HG02610 (cell line): ENCODE results near the gene WDFY2.
"Not testable (repeated sequence)": the region's sequence is repeated elsewhere in the genome, so short reads cannot be mapped to it uniquely, and the experiment has no call there.

Experiments used
- ATAC-seq: cut with Tn5 transposase; IDR thresholded peaks from one replicate; pipeline ENCODE4 v1.9.1; 2021; ENCODE audit warnings: mild to moderate bottlenecking, moderate library complexity; ENCODE audit not compliant: unreplicated experiment

Gene WDFY2

GRCh38 chr13:51583875-51584730, at the start of gene WDFY2:
Gene WDFY2 (plus strand): TSS chr13:51584462. CDS start chr13:51584688, 226 bp downstream.
- peak; percentile 71 for ATAC-seq

GRCh38 chr13:51538591-51539179, 45.6 kb upstream of the WDFY2 start:
- ATAC-seq = no peak

GRCh38 chr13:51539887-51540286, 44.4 kb upstream of the WDFY2 start:
- no peak for ATAC-seq

- ATAC-seq = no peak
These were observed 43.2 kb upstream of the WDFY2 start for GRCh38 chr13:51541037-51541436.

- no peak for ATAC-seq
These were observed 42.4 kb upstream of the WDFY2 start for GRCh38 chr13:51541809-51542258.

GRCh38 chr13:51542346-51543242, 41.7 kb upstream of the WDFY2 start:
- ATAC-seq = no peak

GRCh38 chr13:51545446-51545845, 38.8 kb upstream of the WDFY2 start:
- ATAC-seq = not testable (repeated sequence)

- ATAC-seq = no peak
These were observed 36.7 kb upstream of the WDFY2 start for GRCh38 chr13:51547425-51548176.

GRCh38 chr13:51549050-51549449, 35.2 kb upstream of the WDFY2 start:
- peak; percentile 91 for ATAC-seq

- ATAC-seq = no peak
These were observed 34.7 kb upstream of the WDFY2 start for GRCh38 chr13:51549593-51549992.

GRCh38 chr13:51550151-51550550, 34.1 kb upstream of the WDFY2 start:
- ATAC-seq = no peak

- ATAC-seq = no peak
These were observed 32.8 kb upstream of the WDFY2 start for GRCh38 chr13:51551416-51551815.

- ATAC-seq = no peak
These were observed 32.2 kb upstream of the WDFY2 start for GRCh38 chr13:51552027-51552426.

GRCh38 chr13:51553531-51553930, 30.7 kb upstream of the WDFY2 start:
- ATAC-seq = no peak

- no peak for ATAC-seq
These were observed 27.5 kb upstream of the WDFY2 start for GRCh38 chr13:51556740-51557139.

- no peak for ATAC-seq
These were observed 26.8 kb upstream of the WDFY2 start for GRCh38 chr13:51557438-51557837.

GRCh38 chr13:51557875-51558612, 26.2 kb upstream of the WDFY2 start:
- ATAC-seq = no peak

GRCh38 chr13:51559946-51560735, 24.1 kb upstream of the WDFY2 start:
- ATAC-seq = no peak
